NCI-H128 (cell line): ENCODE data around the gene TWIST1.

Source experiments
- DNase-seq: peaks from one replicate; lab custom pipeline; 2025; ENCODE audit not compliant: unreplicated experiment; lab: John Stamatoyannopoulos, UW

TWIST1 gene

GRCh38 chr7:19113855-19114550 lies 3.4 kb downstream of the TWIST1 start:
- DNase-seq = no peak

- no peak for DNase-seq
These were observed 4.5 kb downstream of the TWIST1 start for GRCh38 chr7:19113002-19113350.

GRCh38 chr7:19112274-19113001 lies 5.0 kb downstream of the TWIST1 start:
- DNase-seq = no peak

DNA sequence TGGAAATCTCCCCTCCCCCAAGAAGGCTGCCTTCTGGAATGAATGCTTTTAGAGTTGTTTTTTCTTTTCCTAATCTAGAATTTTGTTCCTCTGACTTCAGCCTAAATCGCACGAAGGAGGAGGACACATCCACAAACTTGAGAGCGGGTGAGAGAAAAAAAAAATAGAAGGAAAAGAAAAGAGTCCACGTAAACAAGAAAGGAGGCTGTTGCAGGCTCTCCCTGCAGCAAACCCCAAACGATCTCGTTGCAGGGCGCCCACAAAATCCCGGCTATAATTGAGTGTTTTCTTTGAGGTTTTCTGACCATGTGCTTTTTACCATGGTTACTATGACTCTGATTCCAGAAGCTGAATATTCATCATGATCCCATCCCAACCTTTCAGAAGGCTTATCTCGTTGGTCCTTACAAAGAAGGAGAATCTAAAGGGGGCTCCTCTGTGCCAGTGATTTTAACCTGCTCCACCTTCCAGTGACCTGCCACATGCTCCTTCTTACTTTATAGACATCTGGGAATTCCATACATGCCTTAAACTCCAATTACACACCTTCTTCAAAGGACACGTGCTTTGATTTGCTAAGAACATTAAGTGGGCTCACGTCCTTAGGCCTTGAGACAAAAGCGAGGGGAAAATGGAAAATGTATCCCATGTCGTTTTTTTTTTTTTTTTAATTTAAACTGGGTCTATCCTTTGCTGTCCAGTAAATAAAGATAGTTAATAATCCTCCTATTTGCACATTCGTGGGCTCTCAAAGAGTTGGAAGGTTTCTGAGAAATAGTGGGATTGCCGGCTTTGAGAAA lies 5.8 kb downstream of the TWIST1 start:
- DNase-seq = no peak

- no peak for DNase-seq
These were observed 6.7 kb downstream of the TWIST1 start for GRCh38 chr7:19110776-19111175.

DNA sequence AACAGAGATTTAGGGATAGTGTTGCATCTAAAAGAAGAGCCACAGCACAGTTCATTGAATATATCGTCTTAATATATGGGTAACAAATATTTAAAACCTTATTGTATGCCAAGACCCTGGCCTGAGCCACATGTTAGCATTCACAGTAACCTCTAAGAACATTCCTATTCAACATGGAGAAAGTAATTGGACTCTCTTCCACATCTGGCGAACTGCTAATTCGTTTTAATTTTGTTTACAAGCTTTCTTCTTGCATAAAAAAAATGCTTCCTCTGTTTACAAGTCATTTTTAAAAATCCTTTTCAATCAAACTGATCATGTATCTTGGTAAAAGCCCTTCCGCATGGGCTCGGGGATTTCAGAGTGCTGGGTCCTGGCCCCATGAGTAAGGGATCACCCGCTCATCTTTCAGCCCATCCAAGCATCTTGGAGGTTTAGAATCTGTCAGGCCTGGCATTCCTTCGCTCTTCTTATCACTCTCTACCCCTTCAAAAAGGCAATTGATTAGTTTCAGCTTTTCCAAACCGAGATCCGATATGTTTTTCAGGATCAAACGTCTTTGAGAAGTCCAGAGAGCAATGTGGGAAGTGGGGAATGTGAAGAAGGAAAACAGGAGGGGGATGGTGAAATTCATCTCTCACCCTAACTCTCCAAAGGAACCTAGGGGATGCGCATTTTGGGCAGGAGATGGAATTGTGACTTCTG lies 7.3 kb downstream of the TWIST1 start:
- no peak for DNase-seq

DNA sequence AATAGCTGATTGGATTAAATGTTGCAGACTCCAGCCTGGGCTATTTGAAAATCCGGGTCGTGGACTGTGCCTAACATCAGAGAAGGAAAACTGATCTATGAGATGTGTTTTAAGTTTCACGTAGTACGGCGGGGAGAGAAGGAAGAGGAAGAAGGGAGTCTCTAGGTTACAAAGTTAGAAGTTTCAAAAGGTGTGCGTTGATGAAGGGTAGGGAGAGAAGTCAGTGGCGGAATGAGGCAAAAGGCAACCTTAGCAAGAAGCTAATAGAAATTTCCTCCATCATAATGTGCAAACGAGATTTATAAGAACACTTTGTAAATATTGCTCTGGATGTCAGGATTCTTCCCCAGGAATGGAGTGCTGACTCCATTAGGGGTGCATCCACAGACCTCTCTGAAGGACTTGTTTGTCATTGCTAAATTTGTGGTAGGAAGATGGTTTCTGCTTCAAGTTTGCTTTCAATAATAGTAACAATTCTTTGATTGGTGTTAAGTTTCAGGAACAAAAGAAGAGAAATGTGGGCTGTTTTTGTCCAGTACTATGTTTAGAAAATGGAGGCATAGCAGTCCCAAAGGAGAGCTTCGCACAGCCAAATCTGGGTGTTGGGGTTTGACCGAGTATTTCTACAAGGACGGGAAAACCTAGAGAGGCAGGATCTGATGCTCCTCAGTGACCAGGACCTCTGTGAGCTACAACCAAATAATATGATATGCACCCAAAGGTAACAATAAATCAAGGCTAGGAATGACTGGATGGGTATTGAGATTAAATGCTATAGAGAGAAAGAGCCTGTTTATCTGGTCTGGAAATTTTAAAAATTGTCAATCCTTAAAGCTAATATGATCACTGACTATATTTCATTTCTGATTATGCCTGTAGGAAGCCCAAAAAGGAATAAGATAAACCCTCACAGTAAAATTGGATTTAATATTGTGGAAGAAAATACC lies 8.2 kb downstream of the TWIST1 start:
- no peak for DNase-seq

- DNase-seq = no peak
These were observed 9.9 kb downstream of the TWIST1 start for GRCh38 chr7:19107356-19108146.

DNA sequence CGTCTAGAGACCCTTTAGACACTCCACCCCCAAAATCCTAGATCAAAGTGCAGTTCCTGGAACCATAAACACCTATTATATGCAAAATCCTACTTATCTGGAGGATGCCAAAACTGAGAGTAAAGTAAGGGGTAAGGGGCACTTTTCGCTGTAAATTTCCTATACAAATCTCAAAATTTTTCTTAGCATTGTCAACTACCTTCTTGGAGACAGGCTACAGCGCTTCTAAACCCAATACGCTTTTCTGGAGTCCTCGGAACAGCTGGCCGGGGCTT lies 10.4 kb downstream of the TWIST1 start:
- no peak for DNase-seq

- no peak for DNase-seq
These were observed 11.0 kb downstream of the TWIST1 start for GRCh38 chr7:19106241-19107080.

- DNase-seq = no peak
These were observed 11.9 kb downstream of the TWIST1 start for GRCh38 chr7:19105546-19105945.

- no peak for DNase-seq
These were observed 12.6 kb downstream of the TWIST1 start for GRCh38 chr7:19104811-19105210.

GRCh38 chr7:19102884-19103283 lies 14.6 kb downstream of the TWIST1 start:
- no peak for DNase-seq

DNA sequence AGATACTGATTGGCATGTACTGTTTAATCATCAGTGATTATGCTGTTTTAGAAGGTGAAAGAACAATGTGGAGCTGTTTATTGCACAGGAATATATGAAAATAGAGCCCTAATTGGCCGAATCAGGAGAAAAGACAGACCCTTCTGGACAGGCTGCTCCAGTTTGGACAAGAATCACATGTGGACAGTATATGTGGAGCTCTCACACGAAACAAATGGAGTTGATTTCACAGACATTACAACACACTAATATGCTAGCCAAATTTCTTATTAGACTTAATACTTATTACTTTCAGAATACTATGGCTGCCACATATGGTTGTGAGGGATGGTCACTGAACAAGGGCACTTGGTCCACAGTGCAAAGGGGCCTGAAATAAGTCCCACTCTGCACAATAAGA lies 15.5 kb downstream of the TWIST1 start:
- no peak for DNase-seq

DNA sequence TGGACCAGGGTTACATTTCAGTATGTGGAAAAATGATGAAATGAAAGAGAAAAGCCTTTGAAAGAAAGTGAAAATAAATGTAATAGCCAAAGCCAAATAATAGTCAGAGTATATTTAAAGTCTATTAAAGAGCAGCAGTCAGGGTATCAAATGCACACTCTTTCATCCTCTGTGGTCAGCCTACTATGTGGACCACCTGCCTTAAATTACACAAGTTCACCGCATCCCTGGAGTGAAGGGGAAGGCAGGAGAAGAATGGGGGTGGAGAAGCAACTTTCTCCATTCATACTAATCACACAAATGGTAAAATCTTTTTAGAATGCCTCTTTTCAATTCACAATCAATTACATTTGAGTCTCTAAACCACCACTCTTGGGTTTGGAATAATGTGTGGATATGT lies 16.0 kb downstream of the TWIST1 start:
- no peak for DNase-seq

- DNase-seq = no peak
These were observed 17.5 kb downstream of the TWIST1 start for GRCh38 chr7:19099924-19100323.

GRCh38 chr7:19099194-19099593 lies 18.2 kb downstream of the TWIST1 start:
- no peak for DNase-seq

GRCh38 chr7:19098510-19098909 lies 18.9 kb downstream of the TWIST1 start:
- no peak for DNase-seq
